Measurements from ENCODE around the gene FAM210A. TPM values are rescaled to one million over a fixed set of nuclear protein-coding genes. Genes with fewer than 3 reads are reported as not detected.

The FAM210A gene
- polyA plus RNA-seq, 1 of the 3 experiments (the other 2 are of a cell fraction) = 10.6 TPM

DNA sequence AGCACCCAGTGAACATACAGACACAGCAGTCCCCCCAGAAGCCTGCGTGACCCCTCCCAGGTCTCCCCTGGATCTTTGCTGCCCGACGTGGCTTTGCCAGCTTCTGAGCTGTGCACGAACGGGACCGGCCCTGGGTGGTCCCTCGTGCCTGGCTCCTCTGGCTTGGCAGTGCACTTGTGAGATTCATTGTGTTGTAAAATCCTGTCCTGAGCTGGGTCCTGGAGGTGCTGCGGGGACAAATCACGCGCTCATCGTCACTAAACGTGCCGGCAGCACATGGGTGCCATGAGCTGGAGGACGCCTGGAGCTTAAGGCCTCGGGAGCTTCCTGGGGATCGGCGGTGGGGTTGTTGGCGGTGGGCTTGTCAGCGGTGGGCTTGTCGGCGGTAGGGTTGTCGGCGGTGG lies 104.9 kb downstream of the FAM210A start:
- Histone ChIP-seq H3K27me3 (ENCODE audit: insufficient read depth) (no peaks in the 10 kb centered on the region), H3K4me2 (no peak overlapping the region), H3K9ac (no peak overlapping the region), H4K20me1 (ENCODE audit: insufficient read depth) (no peaks in the 10 kb centered on the region), H3K36me3 (replicated peaks in 1 of 2; ENCODE audit: control insufficient read depth in 1 of 2, insufficient read depth in 2 of 2, low read length in 1 of 2) (no peaks in the 10 kb centered on the region), H3K9me3 (no peaks in the 10 kb centered on the region), H2AFZ (ENCODE audit: low read depth) (no peak overlapping the region), H3K79me2 (ENCODE audit: insufficient read depth) (no peaks in the 10 kb centered on the region), H3K27ac (ENCODE audit: low read depth in 2 of 2, low read length in 1 of 2) (no peak overlapping the region), H3K4me1 (ENCODE audit: control insufficient read depth in 1 of 2, insufficient read depth in 2 of 2, low read depth in 1 of 2, low read length in 1 of 2) (peaks cover 0 to 22% of the 10 kb centered on the region in 2 experiments; a peak in 1 of 4 replicates), H3F3A (replicated peaks; ENCODE audit: insufficient read depth) (no peaks in the 10 kb centered on the region), H3K9me2 (no peaks in the 10 kb centered on the region), H3K4me3 (ENCODE audit: low read depth in 2 of 2, low read length in 1 of 2) (no peak overlapping the region)
- CTCF ChIA-PET = interaction anchor here (0.6 to 1.2 kb wide), 3 partner anchors 8 to 405 kb away, joined by 3 to 4 read pairs (median 3); no protein-coding TSS in a partner anchor
- 93% methylated on average over 17 of the region's 23 CpGs for WGBS (ENCODE audit: low lambda C conversion rate)
- POLR2A ChIA-PET = no interaction called here
- TF ChIP-seq POLR2AphosphoS5 (IDR thresholded peaks at IDR 0.05; ENCODE audit: low read depth, low read length) = no peak
- no peak for TF ChIP-seq CHD2 (IDR thresholded peaks at IDR 0.05; ENCODE audit: low read length, partially characterized antibody)
- TF ChIP-seq TEAD4 (IDR thresholded peaks at IDR 0.05; ENCODE audit: borderline replicate concordance, insufficient read depth) = no peak
- TF ChIP-seq, protein P1, sequence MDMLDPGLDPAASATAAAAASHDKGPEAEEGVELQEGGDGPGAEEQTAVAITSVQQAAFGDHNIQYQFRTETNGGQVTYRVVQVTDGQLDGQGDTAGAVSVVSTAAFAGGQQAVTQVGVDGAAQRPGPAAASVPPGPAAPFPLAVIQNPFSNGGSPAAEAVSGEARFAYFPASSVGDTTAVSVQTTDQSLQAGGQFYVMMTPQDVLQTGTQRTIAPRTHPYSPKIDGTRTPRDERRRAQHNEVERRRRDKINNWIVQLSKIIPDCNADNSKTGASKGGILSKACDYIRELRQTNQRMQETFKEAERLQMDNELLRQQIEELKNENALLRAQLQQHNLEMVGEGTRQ (IDR thresholded peaks at IDR 0.05; ENCODE audit: borderline replicate concordance, low read depth, low read length) = no peak
- TF ChIP-seq, protein P2, sequence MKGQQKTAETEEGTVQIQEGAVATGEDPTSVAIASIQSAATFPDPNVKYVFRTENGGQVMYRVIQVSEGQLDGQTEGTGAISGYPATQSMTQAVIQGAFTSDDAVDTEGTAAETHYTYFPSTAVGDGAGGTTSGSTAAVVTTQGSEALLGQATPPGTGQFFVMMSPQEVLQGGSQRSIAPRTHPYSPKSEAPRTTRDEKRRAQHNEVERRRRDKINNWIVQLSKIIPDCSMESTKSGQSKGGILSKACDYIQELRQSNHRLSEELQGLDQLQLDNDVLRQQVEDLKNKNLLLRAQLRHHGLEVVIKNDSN (IDR thresholded peaks at IDR 0.05; ENCODE audit: borderline replicate concordance, low read depth) = no peak
- TF ChIP-seq, protein P3, sequence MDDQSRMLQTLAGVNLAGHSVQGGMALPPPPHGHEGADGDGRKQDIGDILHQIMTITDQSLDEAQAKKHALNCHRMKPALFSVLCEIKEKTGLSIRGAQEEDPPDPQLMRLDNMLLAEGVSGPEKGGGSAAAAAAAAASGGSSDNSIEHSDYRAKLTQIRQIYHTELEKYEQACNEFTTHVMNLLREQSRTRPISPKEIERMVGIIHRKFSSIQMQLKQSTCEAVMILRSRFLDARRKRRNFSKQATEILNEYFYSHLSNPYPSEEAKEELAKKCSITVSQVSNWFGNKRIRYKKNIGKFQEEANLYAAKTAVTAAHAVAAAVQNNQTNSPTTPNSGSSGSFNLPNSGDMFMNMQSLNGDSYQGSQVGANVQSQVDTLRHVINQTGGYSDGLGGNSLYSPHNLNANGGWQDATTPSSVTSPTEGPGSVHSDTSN (IDR thresholded peaks at IDR 0.05) = no peak
- no peak for TF ChIP-seq NRF1 (IDR thresholded peaks at IDR 0.05; ENCODE audit: low read depth, low read length)
- no peak for TF ChIP-seq JUND (IDR thresholded peaks at IDR 0.05)
- no peak for TF ChIP-seq FOSL2 (IDR thresholded peaks at IDR 0.05; ENCODE audit: borderline replicate concordance, low read depth)
- TF ChIP-seq EP300 (IDR thresholded peaks at IDR 0.05; ENCODE audit: borderline replicate concordance in 1 of 2, low read depth in 1 of 2, low read length in 1 of 2) = no peak
- TF ChIP-seq RAD21 (IDR thresholded peaks at IDR 0.05; ENCODE audit: low read length) = no peak
- TF ChIP-seq, protein P4, sequence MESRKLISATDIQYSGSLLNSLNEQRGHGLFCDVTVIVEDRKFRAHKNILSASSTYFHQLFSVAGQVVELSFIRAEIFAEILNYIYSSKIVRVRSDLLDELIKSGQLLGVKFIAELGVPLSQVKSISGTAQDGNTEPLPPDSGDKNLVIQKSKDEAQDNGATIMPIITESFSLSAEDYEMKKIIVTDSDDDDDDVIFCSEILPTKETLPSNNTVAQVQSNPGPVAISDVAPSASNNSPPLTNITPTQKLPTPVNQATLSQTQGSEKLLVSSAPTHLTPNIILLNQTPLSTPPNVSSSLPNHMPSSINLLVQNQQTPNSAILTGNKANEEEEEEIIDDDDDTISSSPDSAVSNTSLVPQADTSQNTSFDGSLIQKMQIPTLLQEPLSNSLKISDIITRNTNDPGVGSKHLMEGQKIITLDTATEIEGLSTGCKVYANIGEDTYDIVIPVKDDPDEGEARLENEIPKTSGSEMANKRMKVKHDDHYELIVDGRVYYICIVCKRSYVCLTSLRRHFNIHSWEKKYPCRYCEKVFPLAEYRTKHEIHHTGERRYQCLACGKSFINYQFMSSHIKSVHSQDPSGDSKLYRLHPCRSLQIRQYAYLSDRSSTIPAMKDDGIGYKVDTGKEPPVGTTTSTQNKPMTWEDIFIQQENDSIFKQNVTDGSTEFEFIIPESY (IDR thresholded peaks at IDR 0.05; ENCODE audit: borderline replicate concordance, low read depth) = no peak
- no peak for DNase-seq

Data from SK-N-SH (cell line).